NCI-H524 (cell line): ENCODE data around the gene FAM199X.
A peak's percentile ranks its signal among the peaks of the same experiment; 100 is the strongest.
"Not testable (repeated sequence)": the region's sequence is repeated elsewhere in the genome, so short reads cannot be mapped to it uniquely, and the experiment has no call there.

Source experiments
- DNase-seq, 2 experiments: peaks; one replicate each; lab custom pipeline; 2025; lab: John Stamatoyannopoulos, UW

The FAM199X gene

DNA sequence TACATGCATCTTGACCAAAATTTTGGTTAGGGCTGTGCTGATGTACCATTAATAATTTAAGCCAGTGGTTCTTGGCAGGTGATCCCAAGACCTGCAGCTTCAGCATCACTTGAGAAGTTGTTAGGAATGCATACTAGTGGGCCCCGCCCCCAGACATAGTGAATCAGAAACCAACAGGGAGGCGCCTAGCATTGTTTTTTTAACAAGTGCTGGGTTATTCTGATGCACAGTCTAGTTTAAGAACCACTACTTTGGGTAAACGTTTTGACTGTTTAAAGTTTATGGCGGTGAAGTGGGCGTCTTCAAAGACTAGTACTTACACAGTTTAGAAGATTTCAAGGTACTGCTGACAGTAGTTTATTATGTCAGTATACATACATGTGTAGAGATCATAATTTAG, 23.6 kb downstream of the FAM199X start:
- DNase-seq, result no peak

DNA sequence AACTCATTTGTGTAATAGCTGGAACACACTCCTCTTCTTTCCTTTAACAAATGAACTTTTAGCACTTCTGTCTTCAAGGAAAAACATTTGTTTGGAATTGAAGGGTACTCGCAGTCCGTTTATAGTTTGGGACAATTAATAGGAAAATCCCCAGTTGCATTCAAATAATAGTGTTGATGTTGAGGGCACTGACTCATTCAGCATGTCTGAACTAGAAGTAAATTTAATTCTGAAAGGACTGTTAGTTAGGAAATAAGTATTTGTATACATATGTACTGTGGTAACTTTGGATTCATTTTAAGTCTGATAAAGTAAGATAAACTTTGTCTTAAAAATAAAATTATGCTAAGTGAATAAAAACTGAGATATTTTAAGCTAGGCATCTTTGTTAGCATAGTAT, 27.2 kb downstream of the FAM199X start:
- no peak for DNase-seq

DNA sequence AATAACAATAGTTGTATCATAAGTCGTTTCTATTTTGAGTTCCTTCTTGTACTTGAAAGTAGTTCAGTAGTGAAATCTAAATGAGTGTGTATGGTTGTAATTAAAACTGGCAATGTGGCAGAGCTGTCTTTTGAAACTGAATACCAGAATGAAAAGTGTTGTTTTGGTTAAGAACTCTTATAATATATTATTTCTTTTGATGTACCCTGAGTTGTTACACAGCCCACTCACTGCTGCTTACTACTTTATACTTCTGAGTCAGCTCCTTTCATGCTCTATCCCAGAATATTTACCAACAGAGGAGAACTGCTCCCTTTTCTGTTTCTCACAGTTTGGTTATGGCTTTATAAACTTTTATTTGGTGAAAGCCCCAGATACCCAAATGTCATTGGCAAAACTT, 28.8 kb downstream of the FAM199X start:
- DNase-seq, result no peak

DNA sequence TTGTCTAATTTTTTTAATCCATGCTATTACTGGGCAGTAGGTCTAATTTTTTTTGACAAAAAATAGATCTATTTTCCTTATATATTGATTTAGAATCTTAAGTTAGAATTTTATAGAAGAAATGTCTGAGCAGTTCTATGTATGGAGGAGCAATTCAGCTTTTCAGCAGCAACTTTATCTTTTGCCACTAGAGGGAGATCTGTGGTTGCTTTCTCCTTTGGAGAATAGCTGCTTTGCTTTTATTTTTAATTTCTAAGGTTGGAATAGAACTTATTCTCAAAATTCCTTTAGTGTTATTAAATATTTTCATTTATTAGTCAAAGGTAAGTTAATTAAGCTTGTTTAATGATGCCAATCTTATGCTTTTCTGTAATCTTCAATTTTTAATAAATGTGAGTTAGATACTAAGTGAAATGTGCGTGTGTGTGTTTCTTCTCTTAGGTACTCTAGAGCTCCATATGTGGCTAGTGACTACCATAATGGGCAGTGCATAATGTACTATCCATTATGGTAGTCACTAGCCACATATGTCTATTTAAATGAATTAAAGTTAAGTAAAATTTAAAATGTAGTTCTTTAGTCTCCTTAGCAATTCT, 29.3 kb downstream of the FAM199X start:
- DNase-seq, result peak in 1 of 2 experiments; percentile 16

DNA sequence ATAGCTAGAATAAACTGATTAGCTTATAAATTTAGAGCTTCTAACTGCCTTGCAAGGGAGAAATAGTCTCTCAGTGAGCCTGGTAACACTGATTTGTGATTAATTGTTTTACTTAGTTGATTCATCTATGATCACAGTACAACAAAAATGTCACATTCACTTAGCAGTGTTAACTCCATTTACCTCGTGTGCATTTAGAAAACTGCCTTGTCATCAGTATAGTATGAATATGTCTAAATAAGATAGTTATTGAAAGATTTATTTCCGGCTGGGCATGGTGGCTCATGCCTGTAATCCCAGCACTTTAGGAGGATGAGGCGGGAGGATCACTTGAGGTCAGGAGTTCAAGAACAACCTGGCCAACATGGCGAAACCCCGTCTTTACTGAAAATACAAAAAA, 39.3 kb downstream of the FAM199X start:
- no peak for DNase-seq

DNA sequence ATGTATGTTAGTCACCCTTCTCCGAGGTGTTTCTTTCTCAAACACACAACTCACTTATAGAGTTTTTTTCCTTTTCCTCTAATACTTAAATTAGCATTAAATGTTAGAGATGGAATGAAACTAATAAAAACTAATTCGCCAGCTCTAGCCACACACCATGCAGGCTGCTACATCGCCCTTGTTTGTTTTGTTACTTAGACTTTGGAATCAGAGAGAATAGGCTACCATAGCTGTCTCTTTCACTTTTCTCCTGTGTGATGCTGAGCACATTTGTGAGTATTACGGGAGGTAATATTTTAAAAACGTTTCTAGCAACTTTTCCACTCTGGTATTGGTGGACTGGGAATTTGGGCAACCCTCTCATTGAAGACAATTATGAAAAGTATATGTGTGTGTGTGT, 44.9 kb downstream of the FAM199X start:
- DNase-seq, result no peak

- DNase-seq, result not testable (repeated sequence)
These were observed 63.8 kb downstream of the FAM199X start for GRCh38 chrX:104230060-104230459.
